Lower leg skin (tissue), 4 donors: ENCODE results near the gene NOTCH2NLA. TPM values are rescaled to one million over a fixed set of nuclear protein-coding genes. Genes with fewer than 3 reads are reported as not detected.
"Not testable (repeated sequence)": the region's sequence is repeated elsewhere in the genome, so short reads cannot be mapped to it uniquely, and the experiment has no call there.

ENCODE experiments used
- DNase-seq, 2 donors: peaks; one replicate each; pipeline ENCODE4 v3.0.0-alpha.2; 2019; ENCODE audit warnings: low spot score in 2 of 2
- H3K4me3 ChIP-seq: fragments of 200-600 bp; sonication (generic); 2 replicates; pipeline ENCODE4 v1.5.1; 2017; ENCODE audit warnings: mild to moderate bottlenecking, low read depth; ENCODE audit not compliant: poor library complexity, severe bottlenecking
- WGBS, 2 donors: methylation state at CpG; one replicate each; pipeline ENCODE4 v1.1.5; 2018; 5-methylcytosine and 5-hydroxymethylcytosine counted together
- intact Hi-C: fragments of 100-400 bp; cut with DNase I; formaldehyde crosslinking; loops from one replicate; pipeline ENCODE4 v1.15.0; 2023; ENCODE audit warnings: low total_unique reads
- total RNA-seq, 4 donors: library from RNA; depleted of rRNA; stranded (reverse); fragments of >200 nt; gene quantifications; one replicate each; pipeline ENCODE4 v1.1.0, GENCODE V29; 2016

The NOTCH2NLA gene
- 10 to 100 TPM; 71.6 to 92.9 (median 83.8) TPM for total RNA-seq

GRCh38 chr1:146228710-146229477 is at the start of gene NOTCH2NLA:
TSS of gene NOTCH2NLA (minus strand) at chr1:146229021. CDS start at chr1:146189337, 39,684 bp downstream.
- 0% methylated on average over 18 of the region's 72 CpGs; no CpG with 5 or more reads in 1 of the 2 donors for WGBS, 2 donors
- intact Hi-C loops, result not testable (repeated sequence)
- peak; percentile 22 to 80 for DNase-seq
- H3K4me3 ChIP-seq, result peak within 1 kb of the TSS; percentile 85

- intact Hi-C loops, H3K4me3 ChIP-seq, DNase-seq: not testable (repeated sequence)
- no CpG with 5 or more reads among the region's 3 CpGs for WGBS, 2 donors
Measured at GRCh38 chr1:146278346-146278745, 49.5 kb upstream of the NOTCH2NLA start.

GRCh38 chr1:146277087-146277486 is 48.3 kb upstream of the NOTCH2NLA start:
- intact Hi-C loops, DNase-seq, H3K4me3 ChIP-seq: not testable (repeated sequence)
- no CpG with 5 or more reads among the region's 2 CpGs for WGBS, 2 donors

GRCh38 chr1:146274083-146274482 is 45.3 kb upstream of the NOTCH2NLA start:
- H3K4me3 ChIP-seq, intact Hi-C loops, DNase-seq: not testable (repeated sequence)
- no CpG with 5 or more reads among the region's 3 CpGs for WGBS, 2 donors

- intact Hi-C loops, DNase-seq, H3K4me3 ChIP-seq: not testable (repeated sequence)
- WGBS, 2 donors, result no CpG with 5 or more reads among the region's 5 CpGs
Measured at GRCh38 chr1:146273194-146273593, 44.4 kb upstream of the NOTCH2NLA start.

- intact Hi-C loops, H3K4me3 ChIP-seq, DNase-seq: not testable (repeated sequence)
- no CpG with 5 or more reads among the region's 3 CpGs for WGBS, 2 donors
Measured at GRCh38 chr1:146272734-146273133, 43.9 kb upstream of the NOTCH2NLA start.

GRCh38 chr1:146271977-146272376 is 43.2 kb upstream of the NOTCH2NLA start:
- intact Hi-C loops, DNase-seq, H3K4me3 ChIP-seq: not testable (repeated sequence)
- no CpG with 5 or more reads among the region's 2 CpGs for WGBS, 2 donors

GRCh38 chr1:146270129-146270528 is 41.3 kb upstream of the NOTCH2NLA start:
- no CpG with 5 or more reads among the region's 9 CpGs for WGBS, 2 donors
- intact Hi-C loops, DNase-seq, H3K4me3 ChIP-seq: not testable (repeated sequence)

GRCh38 chr1:146266179-146266748 is 37.4 kb upstream of the NOTCH2NLA start:
- DNase-seq, H3K4me3 ChIP-seq, intact Hi-C loops: not testable (repeated sequence)
- no CpG with 5 or more reads among the region's 2 CpGs for WGBS, 2 donors

- H3K4me3 ChIP-seq, intact Hi-C loops, DNase-seq: not testable (repeated sequence)
- no CpG with 5 or more reads among the region's 3 CpGs for WGBS, 2 donors
Measured at GRCh38 chr1:146264761-146265160, 35.9 kb upstream of the NOTCH2NLA start.

GRCh38 chr1:146260006-146260730 is 31.3 kb upstream of the NOTCH2NLA start:
- no CpG with 5 or more reads among the region's 8 CpGs for WGBS, 2 donors
- intact Hi-C loops, H3K4me3 ChIP-seq, DNase-seq: not testable (repeated sequence)

- DNase-seq, H3K4me3 ChIP-seq, intact Hi-C loops: not testable (repeated sequence)
- no CpG with 5 or more reads among the region's 1 CpG for WGBS, 2 donors
Measured at GRCh38 chr1:146257992-146258552, 29.3 kb upstream of the NOTCH2NLA start.

GRCh38 chr1:146254569-146255197 is 25.9 kb upstream of the NOTCH2NLA start:
- H3K4me3 ChIP-seq, intact Hi-C loops, DNase-seq: not testable (repeated sequence)
- WGBS, 2 donors, result 67 to 71% methylated on average over 1 of the region's 4 CpGs

GRCh38 chr1:146253249-146253855 is 24.5 kb upstream of the NOTCH2NLA start:
- H3K4me3 ChIP-seq, DNase-seq, intact Hi-C loops: not testable (repeated sequence)
- WGBS, 2 donors, result no CpG with 5 or more reads among the region's 4 CpGs
